ENCODE measurements around the gene TBK1.
A peak's percentile ranks its signal among the peaks of the same experiment; 100 is the strongest.

Gene TBK1

GRCh38 chr12:64451687-64452558 is at the start of gene TBK1:
Gene TBK1 (plus strand): TSS chr12:64452120. CDS start chr12:64455871, 3,751 bp downstream.
- DNase-seq (ENCODE audit: low read depth, low spot score), result peak; percentile 53

GRCh38 chr12:64402181-64402580 is 49.7 kb upstream of the TBK1 start:
- DNase-seq (ENCODE audit: low read depth, low spot score), result no peak

GRCh38 chr12:64403707-64404469 is 48.0 kb upstream of the TBK1 start, which contains the start of gene XPOT:
Gene XPOT (plus strand): TSS chr12:64404392. CDS start chr12:64410036, 5,644 bp downstream.
- DNase-seq (ENCODE audit: low read depth, low spot score), result peak; percentile 90

GRCh38 chr12:64404470-64405256 is 47.3 kb upstream of the TBK1 start:
- DNase-seq (ENCODE audit: low read depth, low spot score), result no peak

- DNase-seq (ENCODE audit: low read depth, low spot score), result no peak
These were observed 44.3 kb upstream of the TBK1 start for GRCh38 chr12:64407342-64408223.

- DNase-seq (ENCODE audit: low read depth, low spot score), result no peak
These were observed 40.5 kb upstream of the TBK1 start for GRCh38 chr12:64411427-64411826.

GRCh38 chr12:64412459-64412858 is 39.5 kb upstream of the TBK1 start:
- peak; percentile 45 for DNase-seq (ENCODE audit: low read depth, low spot score)

GRCh38 chr12:64413884-64414283 is 38.0 kb upstream of the TBK1 start:
- no peak for DNase-seq (ENCODE audit: low read depth, low spot score)

- DNase-seq (ENCODE audit: low read depth, low spot score), result no peak
These were observed 33.7 kb upstream of the TBK1 start for GRCh38 chr12:64418209-64418608.

- DNase-seq (ENCODE audit: low read depth, low spot score), result no peak
These were observed 32.2 kb upstream of the TBK1 start for GRCh38 chr12:64419696-64420095.

- no peak for DNase-seq (ENCODE audit: low read depth, low spot score)
These were observed 23.9 kb upstream of the TBK1 start for GRCh38 chr12:64427988-64428387.

- no peak for DNase-seq (ENCODE audit: low read depth, low spot score)
These were observed 23.0 kb upstream of the TBK1 start for GRCh38 chr12:64428956-64429355.

- DNase-seq (ENCODE audit: low read depth, low spot score), result no peak
These were observed 21.0 kb upstream of the TBK1 start for GRCh38 chr12:64430886-64431285.

GRCh38 chr12:64431791-64432190 is 20.1 kb upstream of the TBK1 start:
- no peak for DNase-seq (ENCODE audit: low read depth, low spot score)

GRCh38 chr12:64433915-64434314 is 18.0 kb upstream of the TBK1 start:
- DNase-seq (ENCODE audit: low read depth, low spot score), result no peak

GRCh38 chr12:64440100-64440499 is 11.8 kb upstream of the TBK1 start:
- no peak for DNase-seq (ENCODE audit: low read depth, low spot score)

GRCh38 chr12:64445490-64445889 is 6.4 kb upstream of the TBK1 start:
- no peak for DNase-seq (ENCODE audit: low read depth, low spot score)

GRCh38 chr12:64446295-64446694 is 5.6 kb upstream of the TBK1 start:
- DNase-seq (ENCODE audit: low read depth, low spot score), result no peak

- no peak for DNase-seq (ENCODE audit: low read depth, low spot score)
These were observed 1.8 kb upstream of the TBK1 start for GRCh38 chr12:64450057-64450640.

- no peak for DNase-seq (ENCODE audit: low read depth, low spot score)
These were observed 1.0 kb upstream of the TBK1 start for GRCh38 chr12:64450711-64451486.
